Activated T-cell treated with anti-CD3 and anti-CD28 coated beads for 4 hours (primary cell): ENCODE data around the gene THRSP.
"Not testable (repeated sequence)": the region's sequence is repeated elsewhere in the genome, so short reads cannot be mapped to it uniquely, and the experiment has no call there.

Experiments
- DNase-seq: peaks from one replicate; pipeline ENCODE4 v3.0.0-alpha.2; 2020

THRSP gene

GRCh38 chr11:78063440-78064181 is at the start of gene THRSP:
THRSP (plus strand) TSS chr11:78063861; CDS start chr11:78063882, 21 bp downstream.
- DNase-seq: no peak

- not testable (repeated sequence) for DNase-seq
These were observed 48.6 kb upstream of the THRSP start for GRCh38 chr11:78014937-78015520.

GRCh38 chr11:78015878-78016277 is 47.8 kb upstream of the THRSP start:
- DNase-seq: no peak

- DNase-seq: no peak
These were observed 43.9 kb upstream of the THRSP start for GRCh38 chr11:78019808-78020207.

- no peak for DNase-seq
These were observed 43.4 kb upstream of the THRSP start for GRCh38 chr11:78020246-78020645.

GRCh38 chr11:78021611-78022010 is 42.0 kb upstream of the THRSP start:
- no peak for DNase-seq

- DNase-seq: no peak
These were observed 41.0 kb upstream of the THRSP start, which contains the start of gene KCTD14 for GRCh38 chr11:78022397-78023396. KCTD14 (minus strand) TSS chr11:78023276; CDS start chr11:78023249, 27 bp downstream.

- DNase-seq: no peak
These were observed 40.2 kb upstream of the THRSP start for GRCh38 chr11:78023426-78023825.

- DNase-seq: no peak
These were observed 38.3 kb upstream of the THRSP start for GRCh38 chr11:78025378-78025777.

GRCh38 chr11:78027759-78028158 is 35.9 kb upstream of the THRSP start:
- DNase-seq: no peak

- not testable (repeated sequence) for DNase-seq
These were observed 35.2 kb upstream of the THRSP start for GRCh38 chr11:78028423-78028822.

- no peak for DNase-seq
These were observed 33.0 kb upstream of the THRSP start for GRCh38 chr11:78030429-78031325.

GRCh38 chr11:78031629-78032028 is 32.0 kb upstream of the THRSP start:
- DNase-seq: no peak

GRCh38 chr11:78032090-78032489 is 31.6 kb upstream of the THRSP start:
- DNase-seq: no peak

GRCh38 chr11:78033040-78033439 is 30.6 kb upstream of the THRSP start:
- DNase-seq: no peak

- DNase-seq: no peak
These were observed 29.0 kb upstream of the THRSP start for GRCh38 chr11:78034623-78035022.

- no peak for DNase-seq
These were observed 27.3 kb upstream of the THRSP start for GRCh38 chr11:78036313-78036712.

GRCh38 chr11:78037056-78037455 is 26.6 kb upstream of the THRSP start:
- DNase-seq: no peak

- no peak for DNase-seq
These were observed 25.6 kb upstream of the THRSP start for GRCh38 chr11:78037825-78038620.

GRCh38 chr11:78038697-78039313 is 24.9 kb upstream of the THRSP start:
- DNase-seq: no peak

GRCh38 chr11:78039391-78039918 is 24.2 kb upstream of the THRSP start:
- DNase-seq: no peak
